ENCODE measurements around the gene ANTXRL.
"Not testable (repeated sequence)": the region's sequence is repeated elsewhere in the genome, so short reads cannot be mapped to it uniquely, and the experiment has no call there.

Gene ANTXRL

GRCh38 chr10:46277840-46278239, 9.0 kb upstream of the ANTXRL start:
- DNase-seq, result no peak

DNA sequence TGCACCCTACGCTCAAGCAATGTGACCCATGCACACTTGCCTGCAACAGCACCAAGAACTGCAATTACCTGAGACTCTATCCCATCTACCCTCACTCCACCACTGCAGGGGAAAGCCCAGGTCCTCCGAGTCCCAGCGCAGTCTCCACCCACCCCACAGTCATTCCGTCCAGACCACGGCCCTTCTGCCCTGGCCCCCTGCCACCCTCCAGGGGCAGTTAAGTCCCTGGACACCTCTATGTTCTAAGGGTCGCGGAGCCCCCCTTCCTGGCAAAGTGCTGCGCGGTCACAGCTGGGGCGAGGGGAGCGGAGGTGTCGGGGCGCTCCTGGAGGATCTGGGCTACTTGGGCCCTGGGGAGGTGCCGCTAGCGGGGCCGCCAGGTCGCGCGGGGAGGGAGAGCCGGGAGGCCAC, 4.4 kb upstream of the ANTXRL start:
- DNase-seq, result not testable (repeated sequence)

DNA sequence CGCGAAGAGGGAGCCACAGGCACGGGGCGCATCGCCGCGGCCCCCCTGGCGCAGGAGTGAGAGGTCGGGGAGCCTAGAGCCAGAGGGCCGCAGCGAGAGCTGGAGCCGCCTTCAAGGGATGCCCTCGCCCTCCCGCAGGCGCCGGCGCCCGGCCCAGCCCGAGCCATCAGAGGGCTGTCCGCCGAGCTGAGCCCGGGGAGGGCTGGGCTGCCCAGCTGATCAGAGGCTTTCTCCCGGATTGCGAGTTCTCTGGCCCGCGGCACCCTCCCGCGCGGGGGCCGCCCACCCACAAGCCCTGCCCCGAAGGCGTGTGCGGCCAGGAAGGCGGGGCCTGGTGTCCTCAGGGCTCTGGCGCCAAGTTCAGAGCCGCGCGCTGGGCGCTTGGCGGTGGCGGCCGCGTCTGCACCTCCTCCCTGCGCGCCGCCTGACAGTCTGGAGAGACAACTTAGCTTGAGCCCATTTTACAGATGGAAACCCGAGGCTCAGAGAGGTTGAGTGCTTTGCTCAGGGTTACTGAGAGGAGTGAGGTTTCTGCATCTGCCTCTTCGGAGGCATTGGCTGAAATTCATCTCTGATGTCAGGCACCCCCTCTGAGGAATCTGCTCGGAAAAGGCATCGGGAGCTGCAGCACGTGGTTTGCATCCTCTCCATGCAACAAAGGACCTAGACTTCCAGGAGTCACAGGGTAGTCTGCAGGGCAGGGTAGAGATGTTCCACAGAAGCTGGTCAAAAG, 3.8 kb upstream of the ANTXRL start:
- no peak for DNase-seq

DNA sequence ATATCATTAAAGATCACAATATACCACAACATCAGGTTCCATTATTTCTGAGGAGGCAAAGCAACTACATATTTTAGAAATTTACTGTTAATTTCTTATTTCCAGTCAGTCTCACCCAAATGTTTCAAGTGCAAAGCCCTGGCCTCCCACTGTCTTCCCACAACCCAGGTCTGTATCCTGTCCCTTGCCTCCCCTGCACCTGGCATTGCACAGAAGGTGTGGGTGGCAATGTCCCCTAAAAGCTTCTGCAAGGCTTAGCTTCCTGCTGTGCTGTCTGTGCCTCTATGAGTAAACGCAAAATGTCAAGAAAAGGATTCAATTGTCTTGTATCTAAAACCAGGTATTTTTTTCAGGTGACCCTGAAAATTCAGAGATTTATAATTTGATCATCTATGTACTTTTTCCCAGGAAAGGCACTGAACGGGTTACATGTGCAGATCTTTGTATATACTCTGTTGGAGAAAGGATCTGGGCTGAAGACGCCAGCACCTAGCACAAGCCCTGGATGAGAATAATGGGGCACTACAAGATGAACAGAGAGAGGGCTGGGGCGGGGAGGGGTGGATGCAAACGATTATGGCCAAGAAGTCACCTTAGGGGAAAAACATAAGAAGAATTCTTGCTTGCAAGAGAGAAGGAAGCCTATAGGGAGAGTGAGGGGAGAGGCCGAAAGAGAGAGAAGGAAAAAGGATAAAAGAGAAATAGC, 3.1 kb upstream of the ANTXRL start:
- DNase-seq, result no peak

- DNase-seq, result peak; percentile 32
These were observed 2.2 kb upstream of the ANTXRL start for GRCh38 chr10:46284286-46285229.

- DNase-seq, result no peak
These were observed 1.5 kb upstream of the ANTXRL start for GRCh38 chr10:46285300-46285699.

GRCh38 chr10:46285966-46286620, 704 bp upstream of the ANTXRL start:
- no peak for DNase-seq

DNA sequence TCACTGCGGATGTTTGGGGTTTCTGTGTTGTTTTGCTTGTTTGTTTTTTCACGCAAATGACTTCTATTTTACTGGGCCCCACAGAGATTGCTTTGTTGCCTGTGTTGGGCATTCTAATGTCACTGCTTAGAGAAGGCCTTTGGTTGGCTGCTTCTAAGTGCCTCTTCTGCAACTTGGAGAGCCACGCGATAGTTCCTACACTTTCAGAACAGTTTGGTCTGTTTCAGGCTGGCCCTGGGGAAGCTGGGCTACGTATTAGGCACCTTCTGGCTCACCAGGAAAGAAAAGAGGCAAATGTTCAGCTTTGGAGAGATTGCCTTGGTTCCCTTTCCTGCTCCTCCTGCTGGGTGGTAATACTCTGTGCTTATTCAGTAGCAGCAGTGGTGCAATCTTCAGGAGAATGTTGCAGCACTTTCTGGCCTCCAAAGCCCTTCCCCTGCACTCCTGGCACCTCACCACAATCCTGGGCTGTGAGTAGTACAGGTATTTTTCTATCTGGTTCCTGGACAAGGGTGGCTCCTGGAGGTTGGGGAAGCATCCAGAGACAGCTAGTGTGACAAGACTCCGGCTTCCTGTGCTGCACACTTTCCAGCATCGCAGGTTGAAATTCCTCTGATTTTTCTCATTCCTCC, 1.2 kb downstream of the ANTXRL start:
- DNase-seq, result no peak

DNA sequence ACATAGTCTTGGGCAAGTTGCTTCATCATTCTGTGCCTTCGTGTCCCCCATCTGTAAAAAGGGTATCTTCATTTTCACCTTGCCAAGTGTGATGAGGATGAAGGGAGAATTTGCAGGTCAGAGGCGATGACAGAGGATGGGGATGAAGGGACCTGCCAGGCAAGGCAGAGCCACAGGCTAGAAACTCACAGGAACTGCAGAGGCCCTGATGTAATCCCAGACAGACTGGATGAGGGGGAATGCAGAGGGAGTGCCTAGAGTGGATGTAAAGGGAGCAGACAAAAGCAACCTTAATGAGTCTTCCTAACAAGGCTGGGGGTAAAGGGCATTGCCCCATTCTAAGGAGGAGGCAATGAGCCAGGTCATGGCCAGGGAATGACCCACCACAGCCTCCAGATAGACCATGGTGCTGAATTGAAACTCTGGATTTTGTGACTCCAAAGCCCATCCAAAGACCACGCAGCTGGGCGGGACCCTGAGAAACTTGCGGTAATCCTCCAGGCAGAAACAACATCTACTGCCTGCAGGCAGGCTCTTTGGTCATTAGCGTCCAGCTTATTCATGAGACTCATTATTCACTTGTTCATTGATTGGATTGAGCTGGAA, 1.9 kb downstream of the ANTXRL start:
- no peak for DNase-seq

GRCh38 chr10:46289209-46289810, 2.5 kb downstream of the ANTXRL start:
- DNase-seq, result no peak

DNA sequence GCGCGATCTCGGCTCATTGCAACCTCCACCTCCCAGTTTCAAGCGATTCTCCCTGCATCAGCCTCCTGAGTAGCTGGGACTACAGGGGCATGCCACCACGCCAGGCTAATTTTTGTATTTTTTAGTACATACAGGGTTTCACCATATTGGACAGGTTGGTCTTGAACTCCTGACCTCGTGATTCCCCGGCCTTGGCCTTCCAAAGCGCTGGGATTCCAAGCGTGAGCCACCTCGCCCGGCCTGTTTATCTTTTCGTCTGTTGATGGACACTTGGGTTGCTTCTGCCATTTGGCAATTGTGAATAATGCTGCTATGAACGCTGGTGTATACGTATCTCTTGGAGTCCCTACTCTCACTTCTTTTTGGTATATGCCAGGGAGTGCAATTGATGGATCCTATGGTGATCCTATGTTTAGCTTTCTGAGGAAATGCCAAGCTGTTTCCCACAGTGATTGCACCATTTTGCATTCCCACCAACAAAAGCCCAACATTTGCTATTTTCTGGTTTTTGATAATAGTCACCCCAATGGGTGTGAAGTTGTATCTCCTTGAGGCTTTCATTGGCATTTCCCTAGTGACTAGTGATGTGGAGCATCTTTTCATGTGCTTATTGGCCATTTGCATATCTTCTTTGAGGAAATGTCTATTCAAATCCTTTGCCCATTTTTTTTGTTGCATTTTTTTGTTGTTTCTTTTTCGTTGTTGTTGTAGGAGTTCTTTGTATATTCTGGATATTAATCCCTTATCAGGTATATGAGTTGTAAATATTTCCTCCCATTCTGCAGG, 3.5 kb downstream of the ANTXRL start:
- DNase-seq, result no peak

DNA sequence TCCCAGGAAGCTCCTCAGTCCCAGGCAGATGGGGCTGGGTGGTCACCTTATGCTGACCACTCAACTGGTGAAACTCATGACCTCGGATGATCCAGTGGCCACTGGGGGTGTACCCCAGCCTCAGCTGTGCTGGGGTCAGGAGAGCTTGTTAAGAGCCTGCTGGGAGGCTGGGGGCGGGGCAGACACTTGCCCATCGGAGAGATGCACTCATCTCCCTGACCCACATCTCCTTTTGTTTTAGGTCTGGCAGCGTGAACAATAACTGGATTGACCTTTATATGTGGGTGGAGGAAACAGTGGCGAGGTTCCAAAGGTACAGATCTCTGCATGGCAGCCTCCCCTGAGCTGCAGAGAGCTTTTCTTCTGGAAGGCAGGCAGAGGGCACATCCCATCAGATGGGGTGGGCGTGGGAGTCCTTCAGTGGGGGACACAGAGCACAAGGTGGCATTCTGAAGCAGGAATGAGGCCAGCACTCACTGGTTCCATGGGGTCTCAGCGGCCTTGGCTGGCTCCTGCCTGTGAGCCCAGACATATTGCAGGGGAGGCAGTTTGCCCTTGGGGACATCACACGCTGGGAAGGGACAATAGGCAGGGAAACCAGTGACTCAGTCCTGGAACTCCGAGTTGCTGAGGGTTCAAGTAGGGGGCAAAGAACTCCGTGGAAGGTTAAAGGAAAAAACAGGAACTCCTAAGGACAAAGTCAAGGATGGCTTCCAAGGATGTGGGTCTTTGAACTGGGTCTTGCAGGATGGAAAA, 5.2 kb downstream of the ANTXRL start:
- no peak for DNase-seq

- no peak for DNase-seq
These were observed 5.8 kb downstream of the ANTXRL start for GRCh38 chr10:46292573-46293023.

DNA sequence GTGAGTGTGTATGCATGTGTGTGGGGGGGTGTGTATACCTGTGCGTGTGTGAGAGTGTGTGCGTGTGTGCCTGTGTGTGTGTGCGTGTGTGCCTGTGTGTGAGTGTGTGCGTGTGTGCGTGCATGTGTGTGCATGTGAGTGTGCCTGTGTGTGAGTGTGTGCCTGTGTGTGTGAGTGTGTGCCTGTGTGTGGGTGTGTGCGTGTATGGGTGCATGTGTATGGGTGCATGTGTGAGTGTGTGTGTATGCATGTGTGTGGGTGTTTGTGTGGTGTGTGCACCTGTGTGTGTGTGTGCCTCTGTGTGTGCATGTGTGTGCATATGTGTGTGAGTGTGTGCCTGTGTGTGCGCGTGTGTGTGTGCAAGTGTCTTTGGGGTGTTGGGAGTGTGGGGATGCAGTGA, 6.4 kb downstream of the ANTXRL start:
- DNase-seq, result no peak

GRCh38 chr10:46293832-46294640, 7.2 kb downstream of the ANTXRL start:
- no peak for DNase-seq

DNA sequence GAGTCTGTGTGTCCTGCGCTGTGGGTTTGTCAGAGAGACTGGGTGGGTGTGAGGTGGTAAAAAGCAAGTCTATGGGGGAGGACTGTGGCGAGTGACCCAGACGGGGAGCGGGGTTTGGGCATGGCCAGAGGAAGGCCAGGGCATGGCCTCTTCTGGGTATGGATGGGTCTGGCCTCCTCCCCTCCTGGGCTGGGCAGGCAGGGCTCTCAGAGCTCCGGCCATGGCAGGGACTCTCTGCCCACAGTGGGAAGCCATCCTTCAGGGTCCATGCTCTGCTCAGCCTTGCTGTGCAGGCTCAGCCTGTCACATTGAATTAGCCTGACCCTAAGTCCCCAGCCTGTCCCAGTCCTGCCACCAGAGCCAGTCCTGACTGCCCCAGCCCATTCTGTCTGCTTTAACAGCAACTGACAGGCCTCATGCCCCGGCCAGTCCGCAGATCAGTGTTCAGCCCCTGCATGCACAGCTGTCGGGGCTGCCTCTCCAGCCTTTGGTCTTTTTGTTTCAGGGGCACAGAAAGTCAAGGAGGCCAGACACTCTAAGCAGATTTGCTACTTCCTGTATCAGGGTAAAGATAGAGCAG, 7.9 kb downstream of the ANTXRL start:
- DNase-seq, result no peak

DNA sequence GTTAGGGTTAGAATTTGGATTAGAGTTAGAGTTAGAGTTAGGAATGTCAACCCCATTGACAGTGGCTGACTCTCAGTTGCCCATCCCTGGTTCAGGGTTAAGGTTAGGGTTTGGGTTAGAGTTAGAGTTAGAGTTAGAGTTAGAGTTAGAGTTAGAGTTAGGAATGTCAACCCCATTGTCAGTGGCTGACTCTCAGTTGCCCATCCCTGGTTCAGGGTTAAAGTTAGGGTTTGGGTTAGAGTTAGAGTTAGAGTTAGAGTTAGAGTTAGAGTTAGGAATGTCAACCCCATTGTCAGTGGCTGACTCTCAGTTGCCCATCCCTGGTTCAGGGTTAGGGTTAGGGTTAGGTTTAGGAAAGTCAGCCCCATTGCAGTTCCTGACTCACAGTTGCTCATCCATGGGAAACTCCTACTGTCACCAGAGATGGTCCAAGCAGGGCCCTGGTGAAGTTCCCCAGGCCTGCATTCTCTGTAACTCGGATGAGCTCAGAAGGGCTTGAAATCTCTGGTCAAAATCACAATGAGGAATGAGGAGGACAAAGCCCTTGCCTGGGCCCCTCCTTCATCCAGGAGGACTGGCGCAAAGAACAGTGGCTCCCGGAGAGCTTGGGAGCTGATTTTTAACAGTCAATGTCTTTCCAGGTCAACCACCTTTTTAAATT, 8.7 kb downstream of the ANTXRL start:
- not testable (repeated sequence) for DNase-seq

DNA sequence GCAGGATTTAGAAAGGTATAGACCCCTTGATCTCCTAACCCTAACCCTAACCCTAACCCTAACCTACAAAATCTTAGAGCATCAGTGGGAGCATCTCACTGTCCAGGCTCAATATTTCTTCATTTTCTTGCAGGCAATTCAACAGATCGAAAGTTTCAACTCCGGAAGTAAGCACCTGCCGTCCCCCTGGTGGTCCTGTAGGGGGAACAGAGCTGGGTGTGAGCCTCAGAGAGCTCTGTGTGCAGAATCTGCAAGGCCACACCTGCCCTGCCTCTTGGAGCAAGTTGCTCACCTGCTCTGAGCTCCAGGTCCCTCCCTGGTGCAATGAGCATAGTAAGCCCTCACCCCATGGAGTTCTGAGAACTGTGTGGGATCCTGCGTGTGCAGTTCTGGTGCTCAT, 9.3 kb downstream of the ANTXRL start:
- not testable (repeated sequence) for DNase-seq

Measured in NCI-H2029 (cell line).